HUDEP-2 (cell line): ENCODE results near the gene RIMKLA.

Experiments used
- DNase-seq, 76 experiments: peaks; one replicate each; lab custom pipeline; 2025; ENCODE audit not compliant: unreplicated experiment in 76 of 76; lab: John Stamatoyannopoulos, UW

The RIMKLA gene

GRCh38 chr1:42370876-42371549 lies 9.6 kb upstream of the RIMKLA start:
- no peak for DNase-seq

GRCh38 chr1:42372796-42373195 lies 7.8 kb upstream of the RIMKLA start:
- DNase-seq, result no peak

GRCh38 chr1:42379794-42380585 lies 602 bp upstream of the RIMKLA start:
- DNase-seq, result no peak

- no peak for DNase-seq
These were observed 685 bp downstream of the RIMKLA start for GRCh38 chr1:42381280-42381673.

GRCh38 chr1:42385283-42385682 lies 4.7 kb downstream of the RIMKLA start:
- DNase-seq, result no peak

- no peak for DNase-seq
These were observed 5.5 kb downstream of the RIMKLA start for GRCh38 chr1:42386051-42386450.

- no peak for DNase-seq
These were observed 11.7 kb downstream of the RIMKLA start for GRCh38 chr1:42392255-42392654.

- DNase-seq, result no peak
These were observed 12.6 kb downstream of the RIMKLA start for GRCh38 chr1:42392967-42393848.

GRCh38 chr1:42399315-42400100 lies 18.9 kb downstream of the RIMKLA start:
- no peak for DNase-seq

- no peak for DNase-seq
These were observed 23.3 kb downstream of the RIMKLA start for GRCh38 chr1:42403880-42404400.

GRCh38 chr1:42414551-42415496 lies 34.2 kb downstream of the RIMKLA start:
- no peak for DNase-seq

- DNase-seq, result no peak
These were observed 36.6 kb downstream of the RIMKLA start for GRCh38 chr1:42417166-42417565.

- DNase-seq, result no peak
These were observed 37.9 kb downstream of the RIMKLA start for GRCh38 chr1:42418516-42418915.

GRCh38 chr1:42419126-42419821 lies 38.7 kb downstream of the RIMKLA start:
- no peak for DNase-seq

- no peak for DNase-seq
These were observed 39.5 kb downstream of the RIMKLA start for GRCh38 chr1:42420121-42420520.

- DNase-seq, result peak in 1 of 76 experiments; percentile 3
These were observed 40.5 kb downstream of the RIMKLA start for GRCh38 chr1:42420911-42421585.

GRCh38 chr1:42422737-42423136 lies 42.1 kb downstream of the RIMKLA start:
- no peak for DNase-seq

- no peak for DNase-seq
These were observed 43.1 kb downstream of the RIMKLA start for GRCh38 chr1:42423681-42424080.
